ENCODE data around the gene SLC6A18.

SLC6A18 gene

GRCh38 chr5:1184163-1184470 is 41.1 kb upstream of the SLC6A18 start:
- Histone ChIP-seq H2AFZ (no peak overlapping the region), H3K36me3 (ENCODE audit: control insufficient read depth, insufficient read depth, low read length) (no peaks in the 10 kb centered on the region), H3K9me3 (ENCODE audit: control insufficient read depth, low read length) (no peaks in the 10 kb centered on the region), H3K27me3 (ENCODE audit: control insufficient read depth, insufficient read depth, low read length) (no peaks in the 10 kb centered on the region), H3K4me3 (ENCODE audit: low read depth, low read length) (no peak overlapping the region), H3K4me1 (peaks cover 30% of the 10 kb centered on the region), H3K4me2 (ENCODE audit: low read length) (no peak overlapping the region), H3K27ac (no peak overlapping the region), H3K79me2 (no peaks in the 10 kb centered on the region), H3K9ac (no peak overlapping the region)
- TF ChIP-seq CTCF (IDR thresholded peaks at IDR 0.05) = no peak

- TF ChIP-seq CTCF (IDR thresholded peaks at IDR 0.05) = no peak
- no peaks in the 10 kb centered on the region for H3K9me3 ChIP-seq (ENCODE audit: control insufficient read depth, low read length)
- no peaks in the 10 kb centered on the region for H3K36me3 ChIP-seq (ENCODE audit: control insufficient read depth, insufficient read depth, low read length)
- H3K27ac ChIP-seq = no peak overlapping the region
- H3K79me2 ChIP-seq = no peaks in the 10 kb centered on the region
- H3K4me3 ChIP-seq (ENCODE audit: low read depth, low read length) = no peak overlapping the region
- no peak overlapping the region for H3K4me2 ChIP-seq (ENCODE audit: low read length)
- H3K9ac ChIP-seq = no peak overlapping the region
- H2AFZ ChIP-seq = no peak overlapping the region
- H3K4me1 ChIP-seq = peaks cover 30% of the 10 kb centered on the region
- H3K27me3 ChIP-seq (ENCODE audit: control insufficient read depth, insufficient read depth, low read length) = no peaks in the 10 kb centered on the region
These were observed 40.7 kb upstream of the SLC6A18 start for GRCh38 chr5:1184481-1184880.

GRCh38 chr5:1185038-1185627 is 40.0 kb upstream of the SLC6A18 start:
- H3K4me2 ChIP-seq (ENCODE audit: low read length) = no peak overlapping the region
- H3K9ac ChIP-seq = no peak overlapping the region
- peak overlapping the region; percentile 75 for H3K27ac ChIP-seq
- no peak for TF ChIP-seq CTCF (IDR thresholded peaks at IDR 0.05)
- H3K36me3 ChIP-seq (ENCODE audit: control insufficient read depth, insufficient read depth, low read length) = no peaks in the 10 kb centered on the region
- H3K27me3 ChIP-seq (ENCODE audit: control insufficient read depth, insufficient read depth, low read length) = no peaks in the 10 kb centered on the region
- no peaks in the 10 kb centered on the region for H3K9me3 ChIP-seq (ENCODE audit: control insufficient read depth, low read length)
- H3K4me1 ChIP-seq = peaks cover 30% of the 10 kb centered on the region
- H3K79me2 ChIP-seq = no peaks in the 10 kb centered on the region
- H3K4me3 ChIP-seq (ENCODE audit: low read depth, low read length) = no peak overlapping the region
- peak overlapping the region; percentile 51 for H2AFZ ChIP-seq

- Histone ChIP-seq H3K4me3 (ENCODE audit: low read depth, low read length) (no peak overlapping the region), H2AFZ (peak overlapping the region; percentile 51), H3K79me2 (no peaks in the 10 kb centered on the region), H3K4me1 (peaks cover 30% of the 10 kb centered on the region), H3K27ac (peak overlapping the region; percentile 75), H3K4me2 (ENCODE audit: low read length) (no peak overlapping the region), H3K36me3 (ENCODE audit: control insufficient read depth, insufficient read depth, low read length) (no peaks in the 10 kb centered on the region), H3K9ac (no peak overlapping the region), H3K9me3 (ENCODE audit: control insufficient read depth, low read length) (no peaks in the 10 kb centered on the region), H3K27me3 (ENCODE audit: control insufficient read depth, insufficient read depth, low read length) (no peaks in the 10 kb centered on the region)
- TF ChIP-seq CTCF (IDR thresholded peaks at IDR 0.05) = peak; percentile 17
These were observed 39.4 kb upstream of the SLC6A18 start for GRCh38 chr5:1185629-1186350.
